GM06990 (cell line): Measurements from ENCODE around the gene AMMECR1.
"Not testable (repeated sequence)": the region's sequence is repeated elsewhere in the genome, so short reads cannot be mapped to it uniquely, and the experiment has no call there.

ENCODE experiments used
- DNase-seq: peaks from one replicate; pipeline ENCODE4 v3.0.0-alpha.2; 2011; ENCODE audit not compliant: insufficient read length; ENCODE audit errors: extremely low read depth
- H3K27me3 ChIP-seq: replicated peaks from 2 replicates; pipeline ENCODE4 v1.6.0; 2011; ENCODE audit warnings: low read length; ENCODE audit not compliant: control insufficient read depth, insufficient read depth
- H3K36me3 ChIP-seq: 2 replicates; pipeline ENCODE4 v1.5.1; 2011; ENCODE audit warnings: low read length; ENCODE audit not compliant: control insufficient read depth, insufficient read depth
- H3K4me3 ChIP-seq: replicated peaks from 2 replicates; pipeline ENCODE4 v1.5.1; 2011; ENCODE audit warnings: low read depth, mild to moderate bottlenecking, control low read depth, low read length
- CTCF ChIP-seq: IDR thresholded peaks from 2 replicates; pipeline ENCODE4 v1.5.1; 2011; ENCODE audit warnings: low read length, control low read depth, mild to moderate bottlenecking, inconsistent platforms; ENCODE audit not compliant: insufficient read depth, poor library complexity, severe bottlenecking

Gene AMMECR1

DNA sequence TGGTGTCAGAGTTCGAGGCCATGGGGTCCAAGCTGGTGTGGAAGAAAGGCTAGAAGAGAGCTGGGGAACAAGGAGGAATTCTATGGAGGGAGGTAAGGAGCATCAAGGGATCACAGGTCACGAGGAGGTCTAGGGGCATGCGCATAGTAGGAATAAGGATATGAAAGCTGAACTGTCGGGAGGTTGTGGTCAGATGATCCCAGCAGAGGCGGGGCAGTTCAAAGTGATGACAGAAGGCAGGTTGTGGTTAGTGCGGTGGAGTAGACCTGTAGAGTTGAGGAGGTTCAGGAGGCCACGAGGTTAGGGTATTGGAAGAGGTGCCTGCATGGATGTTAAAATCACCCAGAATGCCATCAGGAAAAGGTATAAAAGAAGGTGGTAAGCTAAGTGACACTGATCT lies 158.7 kb downstream of the AMMECR1 start:
- DNase-seq, result no peak

DNA sequence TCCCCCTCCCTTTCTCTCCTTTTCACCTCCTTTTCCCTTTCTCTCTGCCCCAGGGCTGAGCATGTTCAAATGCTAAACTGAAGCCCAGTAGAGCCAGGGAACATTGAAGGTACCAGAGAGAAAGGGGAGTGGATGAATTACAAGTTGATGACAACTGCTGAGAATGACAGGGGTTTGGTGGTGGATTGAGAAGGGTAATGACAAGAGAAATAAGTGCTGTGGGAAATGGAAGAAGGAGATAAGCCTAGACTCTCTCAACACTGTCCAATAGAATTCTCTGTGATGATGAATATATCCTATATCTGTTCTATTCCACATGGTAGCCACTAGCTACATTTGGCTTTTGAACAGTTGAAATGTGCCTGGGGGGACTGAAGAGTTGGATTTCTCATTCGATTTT lies 160.4 kb downstream of the AMMECR1 start:
- TF ChIP-seq CTCF, result no peak
- no peak for DNase-seq
- no peak overlapping the region for H3K4me3 ChIP-seq
- H3K36me3 ChIP-seq, result no peaks in the 10 kb centered on the region
- no peaks in the 10 kb centered on the region for H3K27me3 ChIP-seq

More for the DNA sequence above, 158.7 kb downstream of the AMMECR1 start:
- no peaks in the 10 kb centered on the region for H3K36me3 ChIP-seq
- no peaks in the 10 kb centered on the region for H3K27me3 ChIP-seq
- H3K4me3 ChIP-seq, result no peak overlapping the region
- TF ChIP-seq CTCF, result no peak

DNA sequence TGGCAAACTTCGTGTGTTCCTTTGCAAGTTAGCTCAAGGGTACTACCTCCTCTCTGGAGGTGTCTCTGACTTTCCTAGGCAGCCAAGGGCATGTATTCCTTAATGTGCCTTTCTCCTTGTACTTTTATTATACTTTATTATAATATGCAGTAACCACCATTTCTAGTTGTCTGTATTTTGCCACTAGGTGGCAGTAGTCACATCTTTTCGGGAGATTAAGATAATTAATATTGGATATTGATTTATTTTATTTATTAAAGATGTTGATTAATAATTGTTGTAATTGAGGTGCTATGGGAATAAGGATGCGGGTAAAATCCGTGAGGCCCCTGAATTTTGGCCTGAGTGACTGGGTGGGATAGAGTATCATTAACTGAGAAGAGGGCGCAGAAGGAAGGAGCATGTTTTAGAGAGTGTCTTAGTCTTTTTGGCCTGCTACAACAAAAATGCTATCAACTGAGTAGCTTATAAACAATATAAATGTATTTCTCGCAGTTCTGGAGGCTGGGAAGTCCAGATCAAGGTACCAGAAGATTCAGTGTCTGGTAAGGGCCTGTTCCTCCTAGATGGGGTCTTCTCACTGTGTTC lies 161.6 kb downstream of the AMMECR1 start:
- TF ChIP-seq CTCF, result peak; percentile 38
- Histone ChIP-seq H3K4me3 (no peak overlapping the region), H3K27me3 (no peaks in the 10 kb centered on the region), H3K36me3 (no peaks in the 10 kb centered on the region)
- no peak for DNase-seq

GRCh38 chrX:110155759-110156158 lies 162.1 kb downstream of the AMMECR1 start:
- no peaks in the 10 kb centered on the region for H3K36me3 ChIP-seq
- DNase-seq, result no peak
- no peak overlapping the region for H3K4me3 ChIP-seq
- no peak for TF ChIP-seq CTCF
- no peaks in the 10 kb centered on the region for H3K27me3 ChIP-seq

DNA sequence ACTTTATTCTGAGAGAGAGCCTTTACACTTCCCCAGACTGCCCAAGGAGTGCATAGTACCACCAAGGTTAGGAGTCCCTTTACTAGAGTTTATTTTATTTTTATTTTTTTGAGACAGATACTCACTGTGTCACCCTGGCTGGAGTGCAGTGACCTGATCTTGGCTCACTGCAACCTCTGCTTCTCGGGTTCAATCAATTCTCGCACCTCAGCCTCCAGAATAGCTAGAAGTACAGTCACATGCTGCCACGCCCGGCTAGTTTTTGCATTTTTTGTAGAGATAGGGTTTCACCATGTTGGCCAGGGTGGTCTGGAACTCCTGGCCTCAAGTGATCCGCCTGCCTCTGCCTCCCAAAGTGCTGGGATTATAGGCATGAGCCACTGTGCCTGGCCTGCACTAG lies 163.6 kb downstream of the AMMECR1 start:
- DNase-seq, H3K36me3 ChIP-seq, H3K27me3 ChIP-seq, H3K4me3 ChIP-seq: not testable (repeated sequence)

DNA sequence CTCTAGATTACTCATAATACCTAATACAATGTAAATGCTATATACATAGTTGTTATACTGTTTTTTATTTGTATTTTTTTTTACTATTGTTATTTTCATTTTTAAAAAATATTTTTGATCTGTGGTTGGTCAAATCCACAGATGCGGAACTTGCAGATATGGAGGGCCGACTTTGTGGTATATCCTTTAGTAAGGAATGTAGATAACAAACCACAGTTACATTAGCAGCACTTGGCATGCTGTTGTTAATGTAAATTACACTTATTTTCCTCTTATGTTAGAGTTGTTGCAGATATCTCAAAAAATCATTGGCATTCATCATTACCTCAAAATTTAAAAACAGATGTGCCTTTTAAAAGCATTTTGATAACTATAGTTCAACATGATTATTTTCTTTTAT lies 164.0 kb downstream of the AMMECR1 start:
- Histone ChIP-seq H3K27me3 (no peaks in the 10 kb centered on the region), H3K36me3 (no peaks in the 10 kb centered on the region), H3K4me3 (no peak overlapping the region)
- no peak for TF ChIP-seq CTCF
- no peak for DNase-seq
